ENCODE measurements around the gene CARNS1. TPM values are rescaled to one million over a fixed set of nuclear protein-coding genes. Genes with fewer than 3 reads are reported as not detected.

CARNS1 gene
- total RNA-seq, 1 donor from 2014 or later = 0.23 TPM

- Histone ChIP-seq H3K36me3 (ENCODE audit: insufficient read depth, low read length) (no peaks in the 10 kb centered on the region), H3K4me1 (ENCODE audit: insufficient read depth, low read length) (no peaks in the 10 kb centered on the region), H3K4me3 (ENCODE audit: insufficient read depth, low read depth, low read length) (no peak overlapping the region), H3K27ac (ENCODE audit: low read depth, low read length) (no peak overlapping the region), H3K9me3 (ENCODE audit: insufficient read depth, low read depth, low read length) (no peaks in the 10 kb centered on the region), H4K20me1 (ENCODE audit: insufficient read depth, low read length) (no peaks in the 10 kb centered on the region), H2AFZ (ENCODE audit: low read depth, low read length) (no peak overlapping the region), H3K4me2 (ENCODE audit: low read length) (no peak overlapping the region), H3K27me3 (ENCODE audit: insufficient read depth, low read length) (peaks cover 19% of the 10 kb centered on the region), H3K9ac (ENCODE audit: low read length) (no peak overlapping the region), H3K79me2 (ENCODE audit: insufficient read depth, low read length) (no peaks in the 10 kb centered on the region)
- Mint-ChIP-seq H3K4me3 (ENCODE audit: unreplicated experiment) (no peak overlapping the region), H3K27me3 (ENCODE audit: low read depth, unreplicated experiment) (peaks cover 22% of the 10 kb centered on the region), H3K27ac (ENCODE audit: unreplicated experiment) (no peak overlapping the region), H3K4me1 (ENCODE audit: low read depth, unreplicated experiment) (peaks cover 2% of the 10 kb centered on the region), H3K9me3 (ENCODE audit: unreplicated experiment) (no peaks in the 10 kb centered on the region), H3K36me3 (ENCODE audit: low read depth, unreplicated experiment) (peaks cover 3% of the 10 kb centered on the region)
- FAIRE-seq (no peak), DNase-seq (ENCODE audit: low read depth) (no peak)
- TF ChIP-seq EZH2 (IDR thresholded peaks at IDR 0.05; ENCODE audit: insufficient read depth, low read length) (no peak), CTCF (IDR thresholded peaks at IDR 0.05; ENCODE audit: insufficient read depth, low read depth, low read length) (no peak)
Measured at GRCh38 chr11:67408437-67409200, 6.9 kb upstream of the CARNS1 start.

GRCh38 chr11:67409261-67409666, 6.2 kb upstream of the CARNS1 start:
- Mint-ChIP-seq H3K4me1 (ENCODE audit: low read depth, unreplicated experiment) (peaks cover 2% of the 10 kb centered on the region), H3K27me3 (ENCODE audit: low read depth, unreplicated experiment) (peaks cover 22% of the 10 kb centered on the region), H3K27ac (ENCODE audit: unreplicated experiment) (no peak overlapping the region), H3K4me3 (ENCODE audit: unreplicated experiment) (no peak overlapping the region), H3K36me3 (ENCODE audit: low read depth, unreplicated experiment) (peaks cover 3% of the 10 kb centered on the region), H3K9me3 (ENCODE audit: unreplicated experiment) (no peaks in the 10 kb centered on the region)
- H3K27me3 ChIP-seq (ENCODE audit: insufficient read depth, low read length) = peaks cover 19% of the 10 kb centered on the region
- H3K9ac ChIP-seq (ENCODE audit: low read length) = no peak overlapping the region
- no peak overlapping the region for H3K4me2 ChIP-seq (ENCODE audit: low read length)
- H4K20me1 ChIP-seq (ENCODE audit: insufficient read depth, low read length) = no peaks in the 10 kb centered on the region
- no peak for TF ChIP-seq EZH2 (IDR thresholded peaks at IDR 0.05; ENCODE audit: insufficient read depth, low read length)
- no peak for TF ChIP-seq CTCF (IDR thresholded peaks at IDR 0.05; ENCODE audit: insufficient read depth, low read depth, low read length)
- H3K9me3 ChIP-seq (ENCODE audit: insufficient read depth, low read depth, low read length) = no peaks in the 10 kb centered on the region
- H2AFZ ChIP-seq (ENCODE audit: low read depth, low read length) = no peak overlapping the region
- no peak for FAIRE-seq
- H3K4me1 ChIP-seq (ENCODE audit: insufficient read depth, low read length) = no peaks in the 10 kb centered on the region
- no peak overlapping the region for H3K27ac ChIP-seq (ENCODE audit: low read depth, low read length)
- no peak overlapping the region for H3K4me3 ChIP-seq (ENCODE audit: insufficient read depth, low read depth, low read length)
- no peaks in the 10 kb centered on the region for H3K79me2 ChIP-seq (ENCODE audit: insufficient read depth, low read length)
- no peaks in the 10 kb centered on the region for H3K36me3 ChIP-seq (ENCODE audit: insufficient read depth, low read length)
- DNase-seq (ENCODE audit: low read depth) = no peak

GRCh38 chr11:67409781-67410368, 5.6 kb upstream of the CARNS1 start:
- Mint-ChIP-seq H3K4me3 (ENCODE audit: unreplicated experiment) (no peak overlapping the region), H3K27ac (ENCODE audit: unreplicated experiment) (no peak overlapping the region), H3K27me3 (ENCODE audit: low read depth, unreplicated experiment) (peaks cover 23% of the 10 kb centered on the region), H3K36me3 (ENCODE audit: low read depth, unreplicated experiment) (peaks cover 3% of the 10 kb centered on the region), H3K4me1 (ENCODE audit: low read depth, unreplicated experiment) (peaks cover 2% of the 10 kb centered on the region), H3K9me3 (ENCODE audit: unreplicated experiment) (no peaks in the 10 kb centered on the region)
- H3K4me2 ChIP-seq (ENCODE audit: low read length) = no peak overlapping the region
- H3K79me2 ChIP-seq (ENCODE audit: insufficient read depth, low read length) = no peaks in the 10 kb centered on the region
- FAIRE-seq (no peak), DNase-seq (ENCODE audit: low read depth) (no peak)
- no peak overlapping the region for H3K9ac ChIP-seq (ENCODE audit: low read length)
- H3K27ac ChIP-seq (ENCODE audit: low read depth, low read length) = no peak overlapping the region
- no peak overlapping the region for H2AFZ ChIP-seq (ENCODE audit: low read depth, low read length)
- H3K36me3 ChIP-seq (ENCODE audit: insufficient read depth, low read length) = no peaks in the 10 kb centered on the region
- no peaks in the 10 kb centered on the region for H3K4me1 ChIP-seq (ENCODE audit: insufficient read depth, low read length)
- H3K9me3 ChIP-seq (ENCODE audit: insufficient read depth, low read depth, low read length) = no peaks in the 10 kb centered on the region
- H3K27me3 ChIP-seq (ENCODE audit: insufficient read depth, low read length) = peaks cover 19% of the 10 kb centered on the region
- H3K4me3 ChIP-seq (ENCODE audit: insufficient read depth, low read depth, low read length) = no peak overlapping the region
- H4K20me1 ChIP-seq (ENCODE audit: insufficient read depth, low read length) = no peaks in the 10 kb centered on the region
- TF ChIP-seq CTCF (IDR thresholded peaks at IDR 0.05; ENCODE audit: insufficient read depth, low read depth, low read length) (no peak), EZH2 (IDR thresholded peaks at IDR 0.05; ENCODE audit: insufficient read depth, low read length) (no peak)

Measured in astrocyte (in vitro differentiated cells and primary cell).